Activated T-helper 2 cell treated with anti-CD3 and anti-CD28 coated beads, Interferon-gamma antibody, Interleukin-2, Interleukin-4, amounts not matched to agents 10 μg/mL and 5 μg/mL and 100 μg/mL, durations not matched to agents 14 hours and 24 hours and 36 hours (primary cell): ENCODE results near the gene WFIKKN1. TPM values are rescaled to one million over a fixed set of nuclear protein-coding genes. Genes with fewer than 3 reads are reported as not detected.

Experiments
- DNase-seq: peaks from one replicate; pipeline ENCODE4 v3.0.0; 2021; ENCODE audit warnings: low spot score
- H3K27ac Mint-ChIP-seq: one replicate; pipeline ENCODE4 v1.8.0; 2021; ENCODE audit warnings: mixed read lengths
- H3K27me3 Mint-ChIP-seq: one replicate; pipeline ENCODE4 v1.8.0; 2021; ENCODE audit warnings: low read depth, mixed read lengths
- H3K36me3 Mint-ChIP-seq: one replicate; pipeline ENCODE4 v1.8.0; 2021; ENCODE audit warnings: low read depth, mixed read lengths
- H3K4me1 Mint-ChIP-seq: one replicate; pipeline ENCODE4 v1.8.0; 2021; ENCODE audit warnings: low read depth, mixed read lengths
- H3K4me3 Mint-ChIP-seq: one replicate; pipeline ENCODE4 v1.8.0; 2021; ENCODE audit warnings: low read depth, mild to moderate bottlenecking, moderate library complexity, mixed read lengths
- H3K9me3 Mint-ChIP-seq: one replicate; pipeline ENCODE4 v1.8.0; 2021; ENCODE audit warnings: mixed read lengths
- intact Hi-C: fragments of 100-400 bp; cut with micrococcal nuclease; formaldehyde crosslinking; loops from one replicate; pipeline ENCODE4 v1.15.1; 2023
- total RNA-seq: library from RNA; stranded (reverse); gene quantifications from 2 replicates; pipeline ENCODE4 v1.2.3, GENCODE V29; 2022

The WFIKKN1 gene
- total RNA-seq, 1 donor from 2014 or later, result 0.57 TPM

DNA sequence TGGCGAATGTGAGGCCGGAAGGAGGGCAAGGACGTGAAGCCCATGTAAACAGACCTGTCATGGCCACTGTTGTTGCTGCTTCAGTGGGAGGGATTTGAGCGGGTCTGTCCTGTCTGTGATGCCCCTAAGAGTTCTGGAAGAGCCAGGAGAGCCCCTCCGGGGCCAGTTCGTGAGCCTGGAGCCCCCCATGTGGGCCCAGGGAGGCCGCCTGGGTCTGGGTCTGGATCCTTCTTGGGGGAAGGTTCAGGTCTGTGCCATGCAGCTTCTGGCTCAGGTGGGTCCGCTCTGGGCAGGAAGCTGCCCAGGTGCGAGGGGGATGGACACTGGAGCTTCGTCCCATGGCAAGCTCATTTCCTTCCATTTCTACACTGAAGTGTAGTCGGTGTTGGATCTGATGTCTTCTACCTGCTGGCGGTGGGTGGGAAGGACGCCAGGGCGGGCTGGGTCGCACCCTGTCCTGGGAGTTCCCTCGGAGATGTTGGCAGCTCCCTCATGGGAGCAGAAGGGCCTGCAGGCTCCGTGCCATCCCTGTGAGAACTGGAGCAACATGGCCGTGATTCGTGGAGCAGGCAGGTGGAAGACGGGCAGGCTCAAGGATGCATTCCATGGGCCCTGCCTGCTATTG is 11.2 kb upstream of the WFIKKN1 start:
- DNase-seq, result no peak
- intact Hi-C loops, result no loop called here
- H3K9me3 Mint-ChIP-seq, result no peaks in the 10 kb centered on the region
- H3K4me3 Mint-ChIP-seq, result no peak overlapping the region
- no peaks in the 10 kb centered on the region for H3K4me1 Mint-ChIP-seq
- no peaks in the 10 kb centered on the region for H3K27me3 Mint-ChIP-seq
- no peaks in the 10 kb centered on the region for H3K36me3 Mint-ChIP-seq
- no peak overlapping the region for H3K27ac Mint-ChIP-seq

DNA sequence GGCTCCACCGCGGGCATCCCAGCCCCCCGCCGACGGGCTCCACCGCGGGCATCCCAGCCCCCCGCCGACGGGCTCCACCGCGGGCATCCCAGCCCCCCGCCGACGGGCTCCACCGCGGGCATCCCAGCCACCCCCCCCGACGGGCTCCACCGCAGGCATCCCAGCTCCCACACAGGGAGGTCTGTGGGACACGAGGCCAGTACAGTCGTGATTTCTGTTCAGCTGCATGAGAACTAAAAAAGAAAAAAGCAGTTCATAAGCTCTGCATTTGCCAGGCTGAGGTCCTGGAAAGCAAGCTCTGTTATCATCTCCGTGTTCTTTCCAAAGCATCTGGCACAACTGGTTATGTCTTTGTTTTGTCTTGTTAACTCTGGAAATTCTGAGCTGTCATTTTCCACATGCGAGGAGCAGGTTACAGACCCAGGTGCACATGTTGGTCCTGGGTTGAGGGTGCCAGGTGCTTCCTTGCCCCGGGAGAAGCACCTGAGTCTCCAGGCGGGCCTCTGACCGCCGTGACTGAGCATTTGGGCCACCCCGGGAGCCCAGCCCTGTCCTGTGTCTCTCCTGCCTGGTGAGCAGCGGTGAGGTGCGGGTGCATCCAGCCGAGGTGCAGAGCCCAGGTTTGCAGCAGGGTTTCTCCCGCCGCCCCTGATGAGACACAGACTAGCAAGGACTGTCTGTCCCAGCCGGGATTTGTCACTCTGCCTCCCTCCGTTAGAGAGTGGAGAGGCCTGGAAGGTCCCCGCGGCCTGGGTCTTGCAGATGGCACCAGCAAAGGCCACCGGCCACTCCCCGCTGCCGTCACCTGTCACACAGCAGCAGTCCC is 9.9 kb upstream of the WFIKKN1 start:
- no peak overlapping the region for H3K27ac Mint-ChIP-seq
- no peaks in the 10 kb centered on the region for H3K9me3 Mint-ChIP-seq
- H3K27me3 Mint-ChIP-seq, result no peaks in the 10 kb centered on the region
- no peaks in the 10 kb centered on the region for H3K36me3 Mint-ChIP-seq
- no peak for DNase-seq
- no peaks in the 10 kb centered on the region for H3K4me1 Mint-ChIP-seq
- intact Hi-C loops, result no loop called here
- H3K4me3 Mint-ChIP-seq, result no peak overlapping the region

DNA sequence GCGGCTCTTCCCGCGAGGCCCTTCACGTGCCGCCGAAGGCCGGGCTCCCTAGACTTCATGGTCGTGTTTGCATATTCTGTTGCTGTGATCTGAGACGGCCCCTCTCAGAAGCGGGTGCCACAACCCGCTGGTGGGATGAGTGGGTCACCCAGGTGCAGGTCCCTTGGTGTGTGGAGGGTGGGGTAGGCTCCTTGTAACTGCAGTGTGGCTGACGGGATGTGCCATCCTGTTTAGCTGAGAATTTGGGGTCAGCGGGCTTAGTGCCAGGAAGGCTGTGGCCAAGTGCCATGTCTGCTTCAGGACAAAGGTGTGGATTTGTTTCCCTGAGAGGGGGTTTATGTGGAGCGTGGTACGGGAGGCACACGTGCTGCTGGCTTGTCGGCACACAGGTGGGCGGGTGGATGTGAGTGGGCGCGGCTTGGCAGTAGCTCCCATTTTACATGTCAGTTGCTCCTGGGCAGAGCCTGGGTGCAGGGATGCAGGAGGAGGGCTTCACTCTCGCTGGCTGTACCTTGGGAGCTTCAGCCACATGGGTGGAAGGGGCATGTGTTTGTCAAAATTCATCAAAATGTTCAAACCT is 9.2 kb upstream of the WFIKKN1 start:
- no peaks in the 10 kb centered on the region for H3K4me1 Mint-ChIP-seq
- intact Hi-C loops, result no loop called here
- no peaks in the 10 kb centered on the region for H3K9me3 Mint-ChIP-seq
- no peaks in the 10 kb centered on the region for H3K27me3 Mint-ChIP-seq
- H3K4me3 Mint-ChIP-seq, result no peak overlapping the region
- H3K36me3 Mint-ChIP-seq, result no peaks in the 10 kb centered on the region
- DNase-seq, result no peak
- no peak overlapping the region for H3K27ac Mint-ChIP-seq

DNA sequence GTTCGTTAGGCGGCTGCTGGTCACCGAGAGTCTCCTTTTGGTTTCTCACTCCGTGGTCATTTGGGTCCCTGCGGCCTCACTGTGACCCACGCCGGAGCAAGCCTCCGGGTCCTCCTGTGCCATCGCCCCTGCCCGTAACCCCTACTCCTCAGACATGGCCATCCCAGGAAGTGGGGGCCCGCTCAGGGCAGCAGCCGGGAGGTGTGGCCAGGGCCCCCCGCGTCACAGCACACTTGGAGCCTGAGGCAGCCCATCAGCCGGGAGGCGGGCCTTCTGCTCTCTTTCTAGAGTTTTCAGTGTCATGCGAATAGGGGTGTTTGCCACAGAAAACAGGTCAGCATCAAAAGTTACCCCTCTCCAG is 7.9 kb upstream of the WFIKKN1 start:
- no peaks in the 10 kb centered on the region for H3K36me3 Mint-ChIP-seq
- H3K27ac Mint-ChIP-seq, result no peak overlapping the region
- intact Hi-C loops, result no loop called here
- no peak overlapping the region for H3K4me3 Mint-ChIP-seq
- no peaks in the 10 kb centered on the region for H3K9me3 Mint-ChIP-seq
- no peaks in the 10 kb centered on the region for H3K4me1 Mint-ChIP-seq
- no peaks in the 10 kb centered on the region for H3K27me3 Mint-ChIP-seq
- DNase-seq, result no peak

DNA sequence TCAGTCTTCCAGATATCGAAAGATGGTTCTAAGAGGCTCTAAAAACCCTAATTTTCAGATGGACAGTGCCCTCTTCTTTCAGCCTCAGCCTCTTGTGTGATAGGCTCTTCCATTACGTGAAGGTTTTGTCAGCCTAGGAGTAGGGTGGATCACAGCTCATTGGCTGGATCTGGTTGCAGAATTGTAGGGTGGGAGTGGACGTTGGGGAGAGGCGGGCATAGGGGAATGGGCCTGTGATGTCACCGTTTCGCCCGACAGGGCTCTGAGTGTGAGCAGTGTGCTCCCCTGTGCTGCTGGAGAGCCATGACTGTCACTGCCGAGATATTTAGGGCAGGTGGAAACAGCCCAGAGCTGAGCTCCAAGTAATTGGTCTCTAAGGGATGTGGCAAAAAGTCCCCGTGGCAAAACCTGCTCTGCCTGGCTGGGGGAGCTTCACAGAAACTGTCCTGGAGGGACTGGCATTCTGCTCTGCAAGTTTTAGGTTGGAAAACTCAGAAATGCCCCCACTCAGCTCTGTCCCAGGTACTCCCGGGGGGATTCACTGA is 6.2 kb upstream of the WFIKKN1 start:
- Mint-ChIP-seq H3K9me3 (no peaks in the 10 kb centered on the region), H3K4me1 (no peaks in the 10 kb centered on the region), H3K27me3 (no peaks in the 10 kb centered on the region), H3K36me3 (no peaks in the 10 kb centered on the region), H3K27ac (no peak overlapping the region), H3K4me3 (no peak overlapping the region)
- no peak for DNase-seq
- intact Hi-C loops, result no loop called here

DNA sequence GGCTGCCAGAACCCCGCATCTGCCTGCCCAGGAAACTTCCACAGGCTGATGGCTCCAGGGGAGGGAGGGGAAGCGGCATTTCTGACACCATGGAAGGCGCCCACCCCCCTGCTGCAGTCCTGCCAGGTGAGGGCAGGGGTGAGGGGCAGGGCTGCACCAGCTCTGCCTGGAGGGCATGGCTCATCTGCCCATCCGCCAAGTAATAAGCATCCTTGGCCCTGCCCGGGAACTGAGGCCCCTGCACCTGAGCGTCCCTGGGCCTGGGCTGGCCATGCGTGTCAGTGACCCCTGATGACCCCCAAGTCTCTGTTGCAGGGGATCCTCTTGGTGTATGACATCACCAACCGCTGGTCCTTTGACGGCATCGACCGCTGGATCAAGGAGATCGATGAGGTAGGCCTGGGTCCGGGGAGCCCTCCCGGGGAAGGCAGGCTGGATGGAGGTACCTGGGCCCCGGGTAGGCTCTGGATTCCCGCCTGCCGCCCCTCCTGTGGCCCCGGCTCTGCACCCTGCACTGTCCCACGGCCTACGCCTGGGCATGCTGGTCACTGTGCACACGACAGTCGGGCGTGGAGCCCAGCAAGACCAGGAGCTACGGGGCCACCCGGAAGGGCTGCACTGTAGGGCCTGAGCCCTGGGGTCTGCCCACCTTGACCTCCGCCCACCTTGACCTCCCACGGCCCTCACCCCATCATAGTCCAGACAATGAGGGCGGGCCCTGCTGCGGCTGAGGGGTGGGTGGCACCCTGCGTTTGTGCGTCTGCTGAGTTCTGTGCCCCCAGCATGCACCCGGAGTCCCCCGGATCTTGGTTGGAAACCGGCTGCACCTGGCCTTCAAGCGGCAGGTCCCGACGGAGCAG is 5.4 kb upstream of the WFIKKN1 start:
- H3K4me3 Mint-ChIP-seq, result no peak overlapping the region
- intact Hi-C loops, result no loop called here
- H3K9me3 Mint-ChIP-seq, result no peaks in the 10 kb centered on the region
- no peak for DNase-seq
- H3K27ac Mint-ChIP-seq, result no peak overlapping the region
- H3K4me1 Mint-ChIP-seq, result no peaks in the 10 kb centered on the region
- no peaks in the 10 kb centered on the region for H3K27me3 Mint-ChIP-seq
- H3K36me3 Mint-ChIP-seq, result no peaks in the 10 kb centered on the region

DNA sequence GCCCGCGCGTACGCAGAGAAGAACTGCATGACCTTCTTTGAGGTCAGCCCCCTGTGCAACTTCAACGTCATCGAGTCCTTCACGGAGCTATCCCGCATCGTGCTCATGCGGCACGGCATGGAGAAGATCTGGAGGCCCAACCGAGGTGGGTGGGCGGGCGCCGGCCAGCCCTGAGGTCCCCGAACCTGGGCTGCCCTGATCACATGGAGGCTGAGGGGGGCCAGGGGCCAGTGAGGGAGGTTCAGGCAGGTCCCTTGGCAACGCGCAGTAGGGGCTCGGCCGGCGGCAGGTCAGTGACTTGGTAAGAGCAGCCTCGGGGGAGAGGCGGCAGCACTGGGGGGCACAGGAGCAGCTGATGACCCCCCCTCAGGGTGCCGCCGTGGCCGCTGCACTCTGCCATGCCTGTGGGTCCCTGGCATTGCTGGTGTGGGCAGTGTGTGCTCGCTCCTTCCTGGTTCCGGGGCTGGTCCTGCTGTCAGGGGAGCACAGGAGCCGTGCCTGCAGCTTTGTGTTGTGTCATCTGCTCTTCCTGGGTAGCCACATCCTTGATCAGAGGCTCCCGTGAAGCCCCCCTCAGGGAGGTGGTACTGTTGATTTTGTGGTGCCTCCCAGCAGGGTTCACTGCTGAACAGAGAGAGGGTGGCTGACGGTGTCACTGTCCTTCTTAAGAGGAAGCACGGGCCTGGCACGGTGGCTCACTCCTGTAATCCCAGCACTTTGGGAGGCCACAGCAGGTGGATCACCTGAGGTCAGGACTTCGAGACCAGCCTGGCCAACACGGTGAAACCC is 4.6 kb upstream of the WFIKKN1 start:
- no peaks in the 10 kb centered on the region for H3K4me1 Mint-ChIP-seq
- H3K4me3 Mint-ChIP-seq, result no peak overlapping the region
- no peak overlapping the region for H3K27ac Mint-ChIP-seq
- no peaks in the 10 kb centered on the region for H3K36me3 Mint-ChIP-seq
- DNase-seq, result no peak
- no peaks in the 10 kb centered on the region for H3K9me3 Mint-ChIP-seq
- intact Hi-C loops, result no loop called here
- H3K27me3 Mint-ChIP-seq, result no peaks in the 10 kb centered on the region

DNA sequence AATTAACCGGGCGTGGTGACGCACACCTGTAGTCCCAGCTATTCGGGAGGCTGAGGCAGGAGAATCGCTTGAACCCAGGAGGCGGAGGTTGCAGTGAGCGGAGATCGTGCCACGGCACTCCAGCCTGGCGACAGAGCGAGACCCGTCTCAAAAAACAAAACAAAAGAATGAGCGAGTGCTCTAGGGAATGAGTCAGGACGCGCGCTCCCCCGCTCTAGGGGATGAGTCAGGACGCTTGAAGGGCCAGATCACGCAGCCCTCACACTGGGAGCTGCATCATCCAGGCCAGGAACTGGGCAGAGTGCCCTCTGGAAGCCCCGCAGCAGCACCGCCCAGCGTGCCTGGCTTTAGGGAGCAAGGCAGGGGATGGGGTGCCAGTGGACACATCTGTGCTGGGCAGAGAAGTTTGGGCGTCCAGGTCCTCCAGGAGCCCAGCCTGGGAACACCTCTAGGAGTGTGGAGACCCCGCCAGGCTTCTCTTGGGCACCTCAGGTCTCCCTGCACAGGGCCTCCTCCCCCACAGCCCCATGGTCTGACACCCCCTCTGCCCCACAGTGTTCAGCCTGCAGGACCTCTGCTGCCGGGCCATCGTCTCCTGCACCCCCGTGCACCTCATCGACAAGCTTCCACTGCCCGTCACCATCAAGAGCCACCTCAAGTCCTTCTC is 3.9 kb upstream of the WFIKKN1 start:
- Mint-ChIP-seq H3K4me1 (no peaks in the 10 kb centered on the region), H3K27me3 (no peaks in the 10 kb centered on the region), H3K36me3 (no peaks in the 10 kb centered on the region), H3K27ac (no peak overlapping the region), H3K9me3 (no peaks in the 10 kb centered on the region), H3K4me3 (no peak overlapping the region)
- intact Hi-C loops, result no loop called here
- DNase-seq, result no peak

DNA sequence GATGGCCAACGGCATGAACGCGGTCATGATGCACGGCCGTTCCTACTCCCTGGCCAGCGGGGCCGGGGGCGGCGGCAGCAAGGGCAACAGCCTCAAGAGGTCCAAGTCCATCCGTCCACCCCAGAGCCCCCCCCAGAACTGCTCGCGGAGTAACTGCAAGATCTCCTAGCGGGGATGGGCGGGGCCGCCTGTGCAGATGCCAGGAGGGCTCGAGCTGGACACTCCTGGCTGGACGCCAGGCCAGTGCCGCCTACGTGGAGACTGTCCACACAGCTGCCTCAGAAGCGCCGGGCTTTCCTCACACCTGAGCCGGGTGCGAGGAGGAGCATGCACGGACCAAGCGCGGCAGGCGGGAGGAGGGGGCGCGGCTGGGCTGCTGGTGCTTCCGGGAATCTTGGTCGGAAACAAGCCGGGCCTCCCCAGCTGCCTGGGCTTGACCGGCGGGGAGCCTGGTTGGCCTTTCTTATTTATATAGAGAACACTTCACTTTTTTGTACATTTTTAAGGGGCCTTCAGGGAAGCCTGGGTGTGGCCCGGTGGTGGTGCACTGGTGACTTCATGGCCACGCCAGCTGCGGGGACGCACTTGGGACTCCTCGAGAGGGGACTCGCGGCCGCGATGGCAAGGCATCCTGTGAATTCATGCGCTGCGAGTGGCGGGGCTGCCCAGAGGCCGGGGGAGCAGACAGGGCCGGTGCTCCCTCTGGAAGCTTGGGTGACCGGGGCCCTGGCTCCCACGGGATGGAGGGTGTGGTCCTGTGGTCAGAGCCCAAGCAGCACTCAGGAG is 3.1 kb upstream of the WFIKKN1 start:
- no peaks in the 10 kb centered on the region for H3K27me3 Mint-ChIP-seq
- no peak overlapping the region for H3K4me3 Mint-ChIP-seq
- DNase-seq, result no peak
- no peaks in the 10 kb centered on the region for H3K9me3 Mint-ChIP-seq
- no peaks in the 10 kb centered on the region for H3K36me3 Mint-ChIP-seq
- intact Hi-C loops, result no loop called here
- no peak overlapping the region for H3K27ac Mint-ChIP-seq
- H3K4me1 Mint-ChIP-seq, result no peaks in the 10 kb centered on the region

DNA sequence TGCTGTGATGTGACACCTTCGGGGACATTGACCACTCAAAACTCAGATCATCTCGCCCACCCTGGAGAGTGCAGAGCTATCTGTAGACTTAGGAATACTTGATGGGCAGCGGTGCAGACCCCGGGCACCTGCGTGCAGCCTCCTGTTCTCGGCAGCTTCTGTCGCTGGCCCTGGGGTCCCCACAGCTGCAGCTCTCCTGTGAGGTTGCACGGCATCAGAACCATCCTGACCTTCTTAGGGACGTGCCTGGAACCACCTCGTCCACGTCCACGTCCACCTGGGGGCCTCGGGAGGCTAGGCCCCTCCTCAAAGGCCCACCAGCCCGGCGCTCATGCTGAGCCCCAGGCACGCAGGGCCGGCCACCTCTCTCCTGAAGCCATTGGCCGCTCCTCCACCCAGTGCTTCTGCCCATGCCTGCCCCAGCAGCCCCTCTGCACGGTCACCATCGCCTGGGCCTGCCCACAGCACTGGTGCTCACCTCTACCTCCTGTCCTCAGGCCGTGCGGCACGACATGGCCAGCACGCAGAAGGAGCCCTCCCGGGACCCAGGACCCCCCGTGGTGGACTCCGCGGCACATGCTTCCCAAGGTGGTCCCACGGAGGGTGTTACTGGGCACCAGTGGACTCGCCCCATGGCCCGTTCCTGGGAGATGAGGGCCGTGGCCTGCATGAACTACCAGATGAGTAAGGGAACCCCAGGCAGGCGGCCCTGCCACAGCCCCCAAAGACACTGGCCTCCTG is 2.3 kb upstream of the WFIKKN1 start:
- H3K36me3 Mint-ChIP-seq, result no peaks in the 10 kb centered on the region
- H3K9me3 Mint-ChIP-seq, result no peaks in the 10 kb centered on the region
- no peaks in the 10 kb centered on the region for H3K27me3 Mint-ChIP-seq
- H3K27ac Mint-ChIP-seq, result no peak overlapping the region
- H3K4me1 Mint-ChIP-seq, result no peaks in the 10 kb centered on the region
- DNase-seq, result no peak
- intact Hi-C loops, result no loop called here
- no peak overlapping the region for H3K4me3 Mint-ChIP-seq
